HAP-1 (cell line): ENCODE measurements around the gene HOXA7.

Experiments used
- DNase-seq, 2 experiments: peaks; one replicate each; pipeline ENCODE4 v3.0.0-alpha.2; 2016 to 2020; ENCODE audit warnings: low spot score in 2 of 2
- H3K27me3 ChIP-seq: fragments of 250-450 bp; sonication (Bioruptor Pico); 2 replicates; pipeline ENCODE4 v1.5.1; 2020; ENCODE audit warnings: low read depth, mild to moderate bottlenecking, moderate library complexity
- H3K36me3 ChIP-seq: fragments of 250-450 bp; sonication (Bioruptor Pico); replicated peaks from 2 replicates; pipeline ENCODE4 v1.5.1; 2020; ENCODE audit warnings: mild to moderate bottlenecking
- H3K4me1 ChIP-seq: fragments of 250-450 bp; sonication (Bioruptor Pico); 2 replicates; pipeline ENCODE4 v1.5.1; 2020; ENCODE audit warnings: mild to moderate bottlenecking
- H3K4me3 ChIP-seq: fragments of 250-450 bp; sonication (Bioruptor Pico); 2 replicates; pipeline ENCODE4 v1.5.1; 2020; ENCODE audit warnings: mild to moderate bottlenecking, moderate library complexity
- H3K9me3 ChIP-seq: fragments of 250-450 bp; sonication (Bioruptor Pico); 2 replicates; pipeline ENCODE4 v1.5.1; 2020; ENCODE audit warnings: mild to moderate bottlenecking, moderate library complexity
- in situ Hi-C: fragments of 300-500 bp; cut with MboI; formaldehyde crosslinking; loops from 3 replicates; pipeline ENCODE4 v1.14.3; 2020; ENCODE audit warnings: low sequenced_read_pairs, inconsistent platforms, mixed read lengths

Gene HOXA7

GRCh38 chr7:27145165-27145913 lies 11.1 kb downstream of the HOXA7 start:
- DNase-seq = no peak
- H3K4me1 ChIP-seq = peaks cover 9% of the 10 kb centered on the region
- in situ Hi-C loops = no loop called here
- H3K9me3 ChIP-seq = no peaks in the 10 kb centered on the region
- peaks cover 57% of the 10 kb centered on the region for H3K36me3 ChIP-seq
- no peak overlapping the region for H3K4me3 ChIP-seq
- no peaks in the 10 kb centered on the region for H3K27me3 ChIP-seq

DNA sequence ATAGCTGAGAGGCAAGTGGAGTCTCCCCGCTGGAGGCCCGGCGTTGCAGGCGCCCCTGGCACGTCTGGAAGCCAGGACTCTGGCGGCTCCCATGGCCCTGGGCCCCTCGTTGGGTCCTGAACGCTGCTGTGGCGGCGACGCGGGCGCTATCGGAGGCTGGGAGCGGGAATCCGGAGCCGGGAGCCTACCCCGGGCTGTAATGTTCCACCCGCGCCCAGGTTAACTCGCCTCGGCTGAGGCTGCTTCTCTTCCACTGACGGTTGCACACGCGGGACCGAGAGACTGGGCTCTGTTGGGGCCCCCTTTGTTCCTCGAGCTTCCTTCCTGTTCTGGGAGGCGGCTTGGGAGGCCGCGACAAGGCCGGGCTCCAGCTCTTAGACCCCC lies 11.7 kb downstream of the HOXA7 start:
- Histone ChIP-seq H3K36me3 (peaks cover 57% of the 10 kb centered on the region), H3K27me3 (no peaks in the 10 kb centered on the region), H3K9me3 (no peaks in the 10 kb centered on the region), H3K4me3 (no peak overlapping the region), H3K4me1 (peaks cover 9% of the 10 kb centered on the region)
- in situ Hi-C loops = no loop called here
- DNase-seq = no peak

DNA sequence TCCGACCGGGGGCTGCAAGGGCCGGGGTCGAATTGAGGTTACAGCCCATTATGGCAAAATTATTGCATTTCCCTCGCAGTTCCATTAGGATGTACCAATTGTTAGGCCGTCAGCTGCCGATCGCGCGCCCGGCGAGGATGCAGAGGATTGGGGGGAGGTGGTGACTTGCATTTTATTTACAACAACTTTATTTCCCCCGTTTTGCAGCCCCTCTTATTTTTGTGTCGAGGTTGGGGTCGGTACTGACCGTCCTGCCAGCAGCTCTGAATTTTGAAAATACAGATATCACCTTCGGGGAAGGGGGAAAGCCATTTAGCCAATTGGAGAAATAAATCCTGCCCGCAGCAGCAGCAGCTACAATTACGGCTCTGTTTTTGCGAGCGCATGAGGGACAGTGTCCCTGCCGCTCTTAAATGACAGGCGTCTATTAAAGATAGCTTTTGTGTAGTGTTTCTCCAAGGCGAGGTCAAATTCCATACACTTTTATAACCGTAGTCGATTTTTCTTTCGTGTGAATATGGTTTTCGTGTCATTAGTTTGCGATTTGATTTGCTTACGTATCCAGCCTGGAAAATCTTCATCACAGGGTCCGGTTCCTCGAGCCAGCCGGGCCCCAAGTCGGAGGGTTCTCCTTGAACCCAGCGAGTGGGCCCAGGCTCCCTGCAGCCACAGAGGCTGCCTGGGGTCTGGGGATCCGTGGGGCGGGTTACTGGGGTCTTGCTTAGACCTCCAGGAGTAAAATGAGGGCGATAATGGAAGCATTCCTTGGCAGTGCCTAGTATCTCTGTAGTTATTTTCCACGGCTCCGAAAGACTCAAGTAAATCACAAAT lies 12.3 kb downstream of the HOXA7 start:
- Histone ChIP-seq H3K4me3 (no peak overlapping the region), H3K27me3 (no peaks in the 10 kb centered on the region), H3K4me1 (peaks cover 9% of the 10 kb centered on the region), H3K36me3 (peaks cover 57% of the 10 kb centered on the region), H3K9me3 (no peaks in the 10 kb centered on the region)
- in situ Hi-C loops = no loop called here
- no peak for DNase-seq

GRCh38 chr7:27143023-27143949 lies 13.2 kb downstream of the HOXA7 start, which contains the start of gene HOXA5:
HOXA5 (minus strand) TSS chr7:27143681; CDS start chr7:27143607, 74 bp downstream.
- Histone ChIP-seq H3K4me1 (peaks cover 2% of the 10 kb centered on the region), H3K4me3 (no peak within 1 kb of the TSS), H3K27me3 (no peaks in the 10 kb centered on the region), H3K9me3 (no peaks in the 10 kb centered on the region), H3K36me3 (peaks cover 58% of the 10 kb centered on the region)
- in situ Hi-C loops = no loop called here
- no peak for DNase-seq

- in situ Hi-C loops = no loop called here
- H3K27me3 ChIP-seq = no peaks in the 10 kb centered on the region
These were observed 13.9 kb downstream of the HOXA7 start for GRCh38 chr7:27142580-27143022.

DNA sequence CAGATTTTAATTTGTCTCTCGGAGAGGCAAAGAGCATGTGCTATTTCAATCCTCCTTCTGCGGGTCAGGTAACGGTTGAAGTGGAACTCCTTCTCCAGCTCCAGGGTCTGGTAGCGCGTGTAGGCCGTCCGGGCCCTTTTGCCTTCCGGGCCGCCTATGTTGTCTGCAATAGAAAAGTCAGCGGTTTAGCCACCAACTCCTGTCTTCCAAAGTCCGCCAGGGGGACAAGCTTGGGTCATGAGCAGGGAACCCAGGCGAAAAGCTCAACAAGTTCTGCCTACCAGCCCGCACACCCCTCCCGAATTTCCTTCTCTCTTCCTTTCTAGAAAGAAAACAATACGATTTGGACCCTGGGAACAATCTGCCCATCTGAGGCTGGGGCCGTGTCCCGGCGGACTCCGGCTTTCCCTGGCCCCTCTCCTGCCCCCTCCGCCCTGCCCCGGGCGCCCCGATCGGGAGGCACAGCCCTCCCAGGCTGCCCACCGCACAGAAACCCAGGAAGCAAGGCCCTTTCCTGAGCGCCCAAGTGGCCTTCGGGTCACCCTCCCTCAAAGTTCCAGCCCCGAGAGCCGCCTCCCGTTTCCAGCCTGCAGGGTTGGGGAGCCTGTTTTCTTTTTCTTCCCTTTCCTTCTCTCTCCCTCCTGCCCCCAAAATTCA lies 14.4 kb downstream of the HOXA7 start:
- DNase-seq = no peak
- H3K4me1 ChIP-seq = 0 out of 2 replicates have a peak, but pooled peaks cover 2% of the 10 kb centered on the region
- in situ Hi-C loops = no loop called here

More at GRCh38 chr7:27142580-27143022, 13.9 kb downstream of the HOXA7 start:
- no peaks in the 10 kb centered on the region for H3K9me3 ChIP-seq
- H3K36me3 ChIP-seq = peaks cover 65% of the 10 kb centered on the region
- H3K4me3 ChIP-seq = no peak overlapping the region
- no peak for DNase-seq
- H3K4me1 ChIP-seq = 0 out of 2 replicates have a peak, but pooled peaks cover 2% of the 10 kb centered on the region

DNA sequence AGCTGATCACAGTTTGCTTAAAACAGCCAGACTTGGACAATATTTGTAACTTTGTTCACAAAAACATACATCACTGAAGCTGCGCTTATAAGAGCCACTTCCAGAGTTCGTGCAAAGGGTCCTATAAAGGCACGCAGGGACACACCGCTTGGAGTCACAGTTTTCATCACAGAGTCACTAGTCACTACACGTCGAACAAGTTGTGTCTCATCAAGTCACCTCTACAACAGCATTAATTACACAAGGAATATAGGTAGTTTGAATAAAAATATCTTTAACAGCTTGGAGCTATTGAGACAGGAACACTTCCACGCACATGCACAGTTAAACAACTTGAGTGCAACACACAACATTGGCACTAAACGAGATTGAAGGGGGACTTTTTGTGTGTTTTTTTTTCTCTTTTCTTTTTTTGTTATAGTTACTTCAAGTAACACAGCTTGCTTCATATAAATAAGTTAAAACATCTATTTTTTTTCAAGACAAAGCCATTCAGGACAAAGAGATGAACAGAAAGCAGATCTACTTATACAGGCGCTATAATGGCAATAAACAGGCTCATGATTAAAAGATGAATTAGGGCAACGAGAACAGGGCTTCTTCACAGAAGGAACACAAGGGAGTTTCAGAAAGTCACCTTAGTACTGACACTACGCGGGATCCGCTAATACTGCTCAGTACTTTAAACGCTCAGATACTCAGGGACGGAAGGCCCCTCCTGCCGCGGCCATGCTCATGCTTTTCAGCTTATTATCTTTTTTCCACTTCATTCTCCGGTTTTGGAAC lies 15.1 kb downstream of the HOXA7 start:
- no peak overlapping the region for H3K4me3 ChIP-seq
- peaks cover 58% of the 10 kb centered on the region for H3K36me3 ChIP-seq
- H3K27me3 ChIP-seq = no peaks in the 10 kb centered on the region
- in situ Hi-C loops = no loop called here
- DNase-seq = no peak
- H3K9me3 ChIP-seq = no peaks in the 10 kb centered on the region
- 0 out of 2 replicates have a peak, but pooled peaks cover 2% of the 10 kb centered on the region for H3K4me1 ChIP-seq

More for the DNA sequence above, 14.4 kb downstream of the HOXA7 start:
- Histone ChIP-seq H3K9me3 (no peaks in the 10 kb centered on the region), H3K36me3 (peaks cover 65% of the 10 kb centered on the region), H3K27me3 (no peaks in the 10 kb centered on the region), H3K4me3 (no peak overlapping the region)

- DNase-seq = no peak
- Histone ChIP-seq H3K4me3 (no peak overlapping the region), H3K9me3 (no peaks in the 10 kb centered on the region), H3K36me3 (peaks cover 47% of the 10 kb centered on the region), H3K4me1 (0 out of 2 replicates have a peak, but pooled peaks cover 2% of the 10 kb centered on the region), H3K27me3 (no peaks in the 10 kb centered on the region)
- in situ Hi-C loops = no loop called here
These were observed 16.2 kb downstream of the HOXA7 start for GRCh38 chr7:27140126-27140857.

- in situ Hi-C loops = no loop called here
- H3K4me1 ChIP-seq = 0 out of 2 replicates have a peak, but pooled peaks cover 2% of the 10 kb centered on the region
- no peak overlapping the region for H3K4me3 ChIP-seq
- DNase-seq = no peak
- H3K9me3 ChIP-seq = no peaks in the 10 kb centered on the region
- H3K27me3 ChIP-seq = no peaks in the 10 kb centered on the region
- H3K36me3 ChIP-seq = peaks cover 40% of the 10 kb centered on the region
These were observed 16.9 kb downstream of the HOXA7 start for GRCh38 chr7:27139334-27140125.

- Histone ChIP-seq H3K36me3 (peaks cover 34% of the 10 kb centered on the region), H3K9me3 (no peaks in the 10 kb centered on the region), H3K4me3 (no peak overlapping the region), H3K4me1 (0 out of 2 replicates have a peak, but pooled peaks cover 2% of the 10 kb centered on the region), H3K27me3 (no peaks in the 10 kb centered on the region)
- in situ Hi-C loops = no loop called here
- DNase-seq = no peak
These were observed 17.5 kb downstream of the HOXA7 start for GRCh38 chr7:27138985-27139333.

DNA sequence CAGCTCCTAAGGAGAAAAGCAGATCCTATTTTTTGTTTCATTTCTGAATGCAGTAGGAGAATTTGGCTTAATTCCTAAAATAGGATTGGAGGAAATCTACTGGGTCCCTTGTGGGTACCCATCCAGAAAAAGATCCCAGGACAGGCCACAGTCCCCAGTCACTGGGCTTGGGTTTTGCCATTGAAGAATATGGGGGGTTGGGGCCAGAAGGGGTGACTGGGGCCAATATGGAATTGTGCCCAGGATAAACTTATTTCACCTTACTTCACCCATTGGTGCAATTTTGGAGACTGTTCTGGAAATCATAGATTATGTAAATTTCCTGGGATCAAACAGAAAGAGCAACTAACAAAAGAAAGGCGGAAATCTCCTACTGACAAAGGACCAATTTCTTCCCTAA lies 18.0 kb downstream of the HOXA7 start:
- no peak for DNase-seq
- in situ Hi-C loops = no loop called here
- Histone ChIP-seq H3K36me3 (peaks cover 29% of the 10 kb centered on the region), H3K4me3 (no peak overlapping the region), H3K27me3 (no peaks in the 10 kb centered on the region), H3K4me1 (0 out of 2 replicates have a peak, but pooled peaks cover 2% of the 10 kb centered on the region), H3K9me3 (no peaks in the 10 kb centered on the region)
